Trophoblast cell (in vitro differentiated cells and primary cell): Measurements from ENCODE around the gene ATP6AP1.
A peak's percentile ranks its signal among the peaks of the same experiment; 100 is the strongest.

ENCODE experiments used
- DNase-seq, 2 donors: peaks; one replicate each; pipeline ENCODE4 v3.0.0-alpha.2; 2016
- H2AFZ ChIP-seq: 2 replicates; pipeline ENCODE4 v1.6.1; 2013; ENCODE audit warnings: low read length, moderate library complexity, mild to moderate bottlenecking; ENCODE audit not compliant: insufficient read depth, poor library complexity
- H2AK5ac ChIP-seq: 2 replicates; pipeline ENCODE4 v1.6.1; 2013; ENCODE audit warnings: mild to moderate bottlenecking, low read length
- H2BK120ac ChIP-seq: 2 replicates; pipeline ENCODE4 v1.6.1; 2013; ENCODE audit warnings: low read length, mild to moderate bottlenecking, moderate library complexity; ENCODE audit not compliant: insufficient read depth, poor library complexity
- H2BK12ac ChIP-seq: 2 replicates; pipeline ENCODE4 v1.6.1; 2013; ENCODE audit warnings: mild to moderate bottlenecking, low read length, moderate library complexity
- H2BK5ac ChIP-seq: 2 replicates; pipeline ENCODE4 v1.6.1; 2013; ENCODE audit warnings: low read length, low read depth, moderate library complexity, mild to moderate bottlenecking; ENCODE audit not compliant: poor library complexity
- H3K14ac ChIP-seq: 2 replicates; pipeline ENCODE4 v1.6.1; 2013; ENCODE audit warnings: mild to moderate bottlenecking, low read length
- H3K18ac ChIP-seq: 2 replicates; pipeline ENCODE4 v1.6.1; 2013; ENCODE audit warnings: mild to moderate bottlenecking, low read length
- H3K23ac ChIP-seq: 2 replicates; pipeline ENCODE4 v1.6.1; 2013; ENCODE audit warnings: low read length
- H3K27ac ChIP-seq: 2 replicates; pipeline ENCODE4 v1.5.1; 2013; ENCODE audit warnings: low read depth, mild to moderate bottlenecking, inconsistent platforms, low read length, moderate library complexity
- H3K27me3 ChIP-seq: 2 replicates; pipeline ENCODE4 v1.6.1; 2013; ENCODE audit warnings: inconsistent platforms, mild to moderate bottlenecking, low read length, moderate library complexity; ENCODE audit not compliant: insufficient read depth
- H3K36me3 ChIP-seq, 2 experiments: 1 replicate in 1 of 2; 2 replicates in 1 of 2; pipeline ENCODE4 v1.6.1; 2013; ENCODE audit warnings: low read length in 2 of 2, mild to moderate bottlenecking in 2 of 2, moderate library complexity in 1 of 2; ENCODE audit not compliant: insufficient read depth in 2 of 2, control insufficient read depth in 1 of 2
- H3K4ac ChIP-seq: 2 replicates; pipeline ENCODE4 v1.6.1; 2013; ENCODE audit warnings: low read depth, mild to moderate bottlenecking, low read length, moderate library complexity
- H3K4me1 ChIP-seq, 2 experiments: 1 replicate in 1 of 2; 2 replicates in 1 of 2; pipeline ENCODE4 v1.6.1; 2013; ENCODE audit warnings: low read length in 2 of 2, mild to moderate bottlenecking in 2 of 2, moderate library complexity in 1 of 2; ENCODE audit not compliant: insufficient read depth in 2 of 2, control insufficient read depth in 1 of 2
- H3K4me2 ChIP-seq: 2 replicates; pipeline ENCODE4 v1.6.1; 2013; ENCODE audit warnings: inconsistent platforms, mild to moderate bottlenecking, low read length, moderate library complexity
- H3K4me3 ChIP-seq: 2 replicates; pipeline ENCODE4 v1.5.1; 2013; ENCODE audit warnings: mild to moderate bottlenecking, low read depth, low read length, inconsistent platforms
- H3K79me1 ChIP-seq: one replicate; pipeline ENCODE4 v1.6.1; 2013; ENCODE audit warnings: low read length
- H3K79me2 ChIP-seq: 2 replicates; pipeline ENCODE4 v1.6.1; 2013; ENCODE audit warnings: low read length, mild to moderate bottlenecking; ENCODE audit not compliant: control insufficient read depth, insufficient read depth, poor library complexity
- H3K9ac ChIP-seq: 2 replicates; pipeline ENCODE4 v1.6.1; 2013; ENCODE audit warnings: mild to moderate bottlenecking, low read length
- H3K9me3 ChIP-seq: 2 replicates; pipeline ENCODE4 v1.6.1; 2013; ENCODE audit warnings: low read depth, mild to moderate bottlenecking, control low read depth, inconsistent platforms, low read length; ENCODE audit not compliant: insufficient read depth
- H4K12ac ChIP-seq: 2 replicates; pipeline ENCODE4 v1.6.1; 2013; ENCODE audit warnings: low read depth, mild to moderate bottlenecking, low read length, moderate library complexity
- H4K8ac ChIP-seq: 2 replicates; pipeline ENCODE4 v1.6.1; 2013; ENCODE audit warnings: low read depth, mild to moderate bottlenecking, low read length, moderate library complexity
- H4K91ac ChIP-seq: one replicate; pipeline ENCODE4 v1.6.1; 2013; ENCODE audit warnings: low read depth, mild to moderate bottlenecking, low read length, moderate library complexity
- WGBS: extraction: QIAGEN DNeasy Blood & Tissue Kit; methylation state at CpG from one replicate; pipeline ENCODE4 v1.1.7; 2013; ENCODE audit warnings: missing lambda C conversion rate; ENCODE audit not compliant: insufficient read length, insufficient coverage; ENCODE audit errors: extremely low coverage; 5-methylcytosine and 5-hydroxymethylcytosine counted together

Gene ATP6AP1

DNA sequence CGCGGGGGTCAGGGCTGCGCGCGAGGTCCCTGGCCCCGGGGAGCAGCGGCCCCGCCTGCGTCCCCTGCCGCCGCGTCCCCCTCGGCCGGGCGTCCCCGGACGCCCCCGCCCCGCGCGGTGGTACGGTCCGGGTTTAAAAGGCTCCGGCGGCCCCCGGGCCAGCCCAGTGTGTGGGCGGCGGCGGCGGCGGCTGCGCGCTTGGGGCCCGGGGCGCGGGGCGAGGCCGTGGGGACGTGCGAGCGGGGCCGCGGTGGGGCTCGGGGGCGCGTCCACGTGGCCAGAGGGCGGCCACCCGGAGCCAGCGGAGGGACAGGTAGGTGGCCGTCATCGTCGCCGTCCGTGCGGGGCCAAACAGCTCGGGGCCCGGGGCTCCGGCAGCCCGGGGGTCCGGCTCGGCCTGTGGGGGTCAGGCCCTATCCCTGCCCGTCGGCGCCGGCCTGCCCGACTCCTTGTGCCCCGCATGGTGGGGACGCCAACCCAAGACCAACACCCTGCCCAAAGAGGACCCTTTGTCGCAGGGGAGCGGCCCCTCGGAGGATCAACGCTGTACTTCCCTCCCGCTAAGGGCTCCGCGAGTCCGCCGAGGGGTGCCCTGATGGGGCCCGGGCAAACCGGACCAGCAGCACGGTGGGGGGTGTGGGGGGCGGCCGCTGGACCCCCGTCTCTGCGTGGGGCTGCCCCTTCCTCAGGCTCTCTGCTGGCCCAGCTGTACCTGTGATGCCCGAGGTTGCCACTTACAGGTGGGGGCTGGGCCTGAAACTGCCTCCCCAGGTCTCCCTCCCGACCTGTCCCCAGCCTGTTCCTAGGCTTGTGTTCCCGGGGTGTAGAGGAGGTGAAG, 29.9 kb downstream of the ATP6AP1 start, which contains the start of gene PLXNA3:
TSS of gene PLXNA3 (plus strand) at position 166 of the 838 bp plus-strand sequence. CDS start 1,903 bp downstream, outside the sequence.
- peak within 1 kb of the TSS; percentile 79 for H2AK5ac ChIP-seq
- peak within 1 kb of the TSS; percentile 87 for H3K9ac ChIP-seq
- no peak within 1 kb of the TSS for H3K23ac ChIP-seq
- peak within 1 kb of the TSS; percentile 94 for H3K4ac ChIP-seq
- peak within 1 kb of the TSS; percentile 88 for H3K18ac ChIP-seq
- no CpG with 5 or more reads among the region's 88 CpGs for WGBS
- H3K4me3 ChIP-seq: peak within 1 kb of the TSS; percentile 92
- peaks cover 8% of the 10 kb centered on the region for H3K79me1 ChIP-seq
- peak within 1 kb of the TSS; percentile 62 for H4K8ac ChIP-seq
- peak within 1 kb of the TSS; percentile 90 for H3K14ac ChIP-seq
- peak within 1 kb of the TSS; percentile 54 for H3K4me2 ChIP-seq
- peak within 1 kb of the TSS; percentile 68 for H2AFZ ChIP-seq
- H2BK12ac ChIP-seq: no peak within 1 kb of the TSS
- peaks cover 29% of the 10 kb centered on the region in 2 experiments for H3K36me3 ChIP-seq
- DNase-seq: peak in 1 of 2 donors; percentile 53
- H2BK120ac ChIP-seq: peak within 1 kb of the TSS; percentile 38
- peak within 1 kb of the TSS; percentile 47 for H3K27ac ChIP-seq
- H3K9me3 ChIP-seq: no peaks in the 10 kb centered on the region
- H2BK5ac ChIP-seq: peak within 1 kb of the TSS; percentile 57
- peaks cover 0 to 10% of the 10 kb centered on the region in 2 experiments for H3K4me1 ChIP-seq
- peak within 1 kb of the TSS; percentile 77 for H4K12ac ChIP-seq
- H4K91ac ChIP-seq: peak within 1 kb of the TSS; percentile 76
- H3K27me3 ChIP-seq: no peaks in the 10 kb centered on the region
- peaks cover 10% of the 10 kb centered on the region for H3K79me2 ChIP-seq

DNA sequence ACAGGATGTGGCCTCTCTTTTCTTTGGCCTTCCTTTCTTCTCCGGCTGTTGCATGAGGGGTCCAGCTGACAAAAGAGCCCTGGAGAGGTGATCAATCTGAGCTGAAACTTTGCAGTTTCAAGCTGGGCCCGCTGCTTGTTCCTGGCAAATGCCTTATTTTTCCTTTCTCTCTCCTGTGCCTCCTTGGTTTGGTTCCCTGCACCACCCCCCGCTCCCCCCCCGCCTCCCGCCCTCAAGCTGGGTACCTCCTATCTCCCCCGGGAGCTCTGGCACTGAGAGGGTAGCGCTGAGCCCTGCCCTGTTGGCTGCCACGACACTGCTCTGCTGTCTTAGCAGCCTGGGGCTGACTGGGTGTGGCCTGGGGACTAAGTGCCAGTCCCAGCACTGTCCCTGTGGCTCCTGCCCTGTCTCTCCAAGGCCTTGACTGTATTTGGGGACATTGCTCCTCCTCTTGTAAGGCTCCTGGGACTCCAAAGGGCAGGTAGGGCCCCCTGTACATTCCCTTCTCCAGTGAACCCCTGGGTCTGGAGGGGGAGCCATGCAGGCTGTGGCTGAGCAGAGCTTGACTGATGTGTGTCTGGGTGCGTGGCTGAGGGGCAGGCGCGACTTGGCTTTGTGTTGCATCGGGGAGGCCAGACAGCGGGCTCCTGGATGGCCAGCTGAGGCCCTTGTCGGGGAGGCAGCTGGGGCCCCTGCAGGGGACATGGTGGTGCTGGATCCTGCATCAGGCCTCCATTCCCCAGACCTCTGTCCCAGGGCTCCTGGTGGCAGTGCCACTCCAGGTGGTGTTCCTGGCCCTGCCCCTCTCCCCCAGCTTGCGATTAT, 30.7 kb downstream of the ATP6AP1 start:
- H2AFZ ChIP-seq: peak overlapping the region; percentile 39
- H4K12ac ChIP-seq: peak overlapping the region; percentile 1
- H2AK5ac ChIP-seq: no peak overlapping the region
- H3K79me1 ChIP-seq: peaks cover 8% of the 10 kb centered on the region
- peak overlapping the region; percentile 1 for H3K18ac ChIP-seq
- no peaks in the 10 kb centered on the region for H3K9me3 ChIP-seq
- H3K79me2 ChIP-seq: peaks cover 10% of the 10 kb centered on the region
- H2BK120ac ChIP-seq: no peak overlapping the region
- no peak overlapping the region for H2BK12ac ChIP-seq
- H3K4ac ChIP-seq: peak overlapping the region; percentile 94
- DNase-seq: no peak
- peaks cover 37% of the 10 kb centered on the region in 2 experiments for H3K36me3 ChIP-seq
- no peak overlapping the region for H3K23ac ChIP-seq
- no peak overlapping the region for H3K27ac ChIP-seq
- peak overlapping the region; percentile 92 for H3K4me3 ChIP-seq
- no peak overlapping the region for H2BK5ac ChIP-seq
- H3K14ac ChIP-seq: peak overlapping the region; percentile 58
- no CpG with 5 or more reads among the region's 15 CpGs for WGBS
- H3K4me2 ChIP-seq: peak overlapping the region; percentile 54
- peak overlapping the region; percentile 76 for H4K91ac ChIP-seq
- no peak overlapping the region for H4K8ac ChIP-seq
- H3K4me1 ChIP-seq: peaks cover 0 to 10% of the 10 kb centered on the region in 2 experiments
- no peaks in the 10 kb centered on the region for H3K27me3 ChIP-seq
- H3K9ac ChIP-seq: no peak overlapping the region

DNA sequence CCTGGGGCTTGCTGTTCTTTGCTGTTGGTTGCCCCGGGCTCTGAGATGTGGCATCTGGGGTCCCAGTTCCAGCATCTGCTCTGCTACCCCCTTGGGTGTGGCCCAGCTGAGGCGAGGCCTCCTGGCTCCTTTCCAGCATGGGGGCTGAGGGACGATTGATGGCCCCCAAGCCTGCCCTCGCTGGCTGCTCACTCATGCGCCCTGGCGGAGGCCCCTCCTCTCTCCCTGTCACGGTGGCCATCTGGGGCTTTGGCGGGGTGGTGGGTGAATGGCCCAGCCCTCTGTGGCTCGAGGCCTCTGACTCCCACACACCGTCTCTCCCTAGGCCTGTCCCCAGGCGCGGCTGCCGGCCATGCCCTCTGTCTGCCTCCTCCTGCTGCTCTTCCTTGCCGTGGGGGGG, 31.4 kb downstream of the ATP6AP1 start:
- Histone ChIP-seq H3K14ac (no peak overlapping the region), H3K18ac (no peak overlapping the region), H3K27ac (no peak overlapping the region), H3K4me1 (peaks cover 0 to 10% of the 10 kb centered on the region in 2 experiments), H4K12ac (no peak overlapping the region), H3K79me1 (peaks cover 8% of the 10 kb centered on the region), H3K27me3 (no peaks in the 10 kb centered on the region), H3K9ac (no peak overlapping the region), H4K8ac (no peak overlapping the region), H2BK5ac (no peak overlapping the region), H2AK5ac (no peak overlapping the region), H3K9me3 (no peaks in the 10 kb centered on the region), H2BK12ac (no peak overlapping the region), H2BK120ac (no peak overlapping the region), H2AFZ (no peak overlapping the region), H3K4me3 (no peak overlapping the region), H3K4ac (no peak overlapping the region), H3K23ac (no peak overlapping the region), H3K79me2 (peaks cover 10% of the 10 kb centered on the region), H4K91ac (no peak overlapping the region), H3K36me3 (peaks cover 44% of the 10 kb centered on the region in 2 experiments), H3K4me2 (peak overlapping the region; percentile 54)
- no CpG with 5 or more reads among the region's 14 CpGs for WGBS
- no peak for DNase-seq

DNA sequence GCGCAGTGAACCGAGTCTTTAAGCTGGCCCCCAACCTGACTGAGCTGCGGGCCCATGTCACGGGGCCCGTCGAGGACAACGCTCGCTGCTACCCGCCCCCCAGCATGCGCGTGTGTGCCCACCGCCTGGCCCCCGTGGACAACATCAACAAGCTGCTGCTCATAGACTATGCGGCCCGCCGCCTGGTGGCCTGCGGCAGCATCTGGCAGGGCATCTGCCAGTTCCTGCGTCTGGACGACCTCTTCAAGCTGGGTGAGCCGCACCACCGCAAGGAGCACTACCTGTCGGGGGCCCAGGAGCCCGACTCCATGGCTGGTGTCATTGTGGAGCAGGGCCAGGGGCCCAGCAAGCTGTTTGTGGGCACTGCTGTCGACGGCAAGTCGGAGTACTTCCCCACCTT, 31.8 kb downstream of the ATP6AP1 start:
- H3K9ac ChIP-seq: no peak overlapping the region
- H3K4me2 ChIP-seq: no peak overlapping the region
- no peaks in the 10 kb centered on the region for H3K9me3 ChIP-seq
- no peak overlapping the region for H3K23ac ChIP-seq
- no peak overlapping the region for H2AK5ac ChIP-seq
- no peak overlapping the region for H3K14ac ChIP-seq
- no peak overlapping the region for H2AFZ ChIP-seq
- H3K79me2 ChIP-seq: peaks cover 10% of the 10 kb centered on the region
- H3K4ac ChIP-seq: no peak overlapping the region
- peaks cover 8% of the 10 kb centered on the region for H3K79me1 ChIP-seq
- H2BK120ac ChIP-seq: no peak overlapping the region
- no peak overlapping the region for H3K27ac ChIP-seq
- no peak overlapping the region for H3K18ac ChIP-seq
- H3K27me3 ChIP-seq: no peaks in the 10 kb centered on the region
- H3K4me1 ChIP-seq: peaks cover 0 to 10% of the 10 kb centered on the region in 2 experiments
- no peak overlapping the region for H3K4me3 ChIP-seq
- no peak overlapping the region for H2BK5ac ChIP-seq
- no peak overlapping the region for H4K8ac ChIP-seq
- no CpG with 5 or more reads among the region's 26 CpGs for WGBS
- no peak overlapping the region for H4K12ac ChIP-seq
- no peak overlapping the region for H2BK12ac ChIP-seq
- peaks cover 49% of the 10 kb centered on the region in 2 experiments for H3K36me3 ChIP-seq
- no peak for DNase-seq
- H4K91ac ChIP-seq: no peak overlapping the region
